Measurements from ENCODE around the gene UXS1.

- TF ChIP-seq CTCF (IDR thresholded peaks at IDR 0.05; ENCODE audit: insufficient read depth, low read depth, low read length) (no peak), EZH2 (IDR thresholded peaks at IDR 0.05; ENCODE audit: insufficient read depth, low read length) (no peak)
These were observed 9.2 kb downstream of the UXS1 start for GRCh38 chr2:106184857-106185256.
